Spinal cord (tissue), 10 donors: Measurements from ENCODE around the gene RCCD1. TPM values are rescaled to one million over a fixed set of nuclear protein-coding genes. Genes with fewer than 3 reads are reported as not detected.

Experiments used
- DNase-seq, 6 donors: peaks; one replicate each; pipeline versions ENCODE4 v3.0.0 to v3.0.0-alpha.2; 2013 to 2015; ENCODE audit warnings: low spot score in 6 of 6, low read depth in 4 of 6
- H3K27ac ChIP-seq: one replicate; pipeline ENCODE4 v1.5.1; 2013; ENCODE audit warnings: low read depth, low read length, control low read depth
- H3K27me3 ChIP-seq: one replicate; pipeline ENCODE4 v1.6.1; 2013; ENCODE audit warnings: low read length; ENCODE audit not compliant: control insufficient read depth, insufficient read depth
- H3K36me3 ChIP-seq: one replicate; pipeline ENCODE4 v1.6.1; 2013; ENCODE audit warnings: low read length; ENCODE audit not compliant: control insufficient read depth, insufficient read depth
- H3K4me1 ChIP-seq: one replicate; pipeline ENCODE4 v1.6.1; 2013; ENCODE audit warnings: low read length; ENCODE audit not compliant: control insufficient read depth, insufficient read depth
- H3K4me3 ChIP-seq: one replicate; pipeline ENCODE4 v1.5.1; 2013; ENCODE audit warnings: low read depth, low read length, control low read depth
- H3K9me3 ChIP-seq: one replicate; pipeline ENCODE4 v1.6.1; 2013; ENCODE audit warnings: low read length; ENCODE audit not compliant: control insufficient read depth, insufficient read depth
- WGBS: methylation state at CpG from one replicate; pipeline ENCODE4 v1.1.5; 2013; ENCODE audit warnings: missing lambda C conversion rate; ENCODE audit not compliant: insufficient coverage; 5-methylcytosine and 5-hydroxymethylcytosine counted together
- polyA plus RNA-seq, 2 donors: library from polyadenylated mRNA; unstranded; fragments of 120-200 nt; gene quantifications; one replicate each; pipeline ENCODE4 v1.2.1, GENCODE V29; 2013; ENCODE audit not compliant: insufficient read length in 2 of 2
- total RNA-seq, 2 donors: library from RNA; depleted of rRNA in 1 of 2; stranded (reverse); fragments of 120-200 nt in 1 of 2; fragments of >200 nt in 1 of 2; gene quantifications; one replicate each; pipeline versions ENCODE4 v1.2.3 to v1.2.4, GENCODE V29; 2013 to 2014
- donor health status: healthy.

RCCD1 gene
- total and polyA plus RNA-seq, 4 donors: 16.9 to 30.5 (median 21.8) TPM

- 70% methylated on average over 2 of the region's 6 CpGs for WGBS
- Histone ChIP-seq H3K9me3 (no peaks in the 10 kb centered on the region), H3K4me1 (no peaks in the 10 kb centered on the region), H3K27me3 (no peaks in the 10 kb centered on the region), H3K4me3 (no peak overlapping the region), H3K27ac (no peak overlapping the region), H3K36me3 (peaks cover 11% of the 10 kb centered on the region)
- DNase-seq: no peak
These were observed 27.0 kb downstream of the RCCD1 start for GRCh38 chr15:90981681-90982080.

GRCh38 chr15:90982135-90982534 is 27.5 kb downstream of the RCCD1 start:
- Histone ChIP-seq H3K27ac (no peak overlapping the region), H3K4me3 (no peak overlapping the region), H3K27me3 (no peaks in the 10 kb centered on the region), H3K9me3 (no peaks in the 10 kb centered on the region), H3K4me1 (no peaks in the 10 kb centered on the region), H3K36me3 (peaks cover 11% of the 10 kb centered on the region)
- no peak for DNase-seq
- WGBS: 93% methylated on average over 4 of the region's 5 CpGs

- Histone ChIP-seq H3K9me3 (no peaks in the 10 kb centered on the region), H3K36me3 (no peaks in the 10 kb centered on the region), H3K4me3 (no peak overlapping the region), H3K4me1 (no peaks in the 10 kb centered on the region), H3K27ac (no peak overlapping the region), H3K27me3 (no peaks in the 10 kb centered on the region)
- no peak for DNase-seq
- 100% methylated on average over 2 of the region's 11 CpGs for WGBS
These were observed 32.3 kb downstream of the RCCD1 start for GRCh38 chr15:90986790-90987507.

GRCh38 chr15:90987561-90988141 is 33.0 kb downstream of the RCCD1 start:
- Histone ChIP-seq H3K4me3 (no peak overlapping the region), H3K36me3 (no peaks in the 10 kb centered on the region), H3K4me1 (no peaks in the 10 kb centered on the region), H3K27ac (no peak overlapping the region), H3K27me3 (no peaks in the 10 kb centered on the region), H3K9me3 (no peaks in the 10 kb centered on the region)
- no peak for DNase-seq
- 70% methylated on average over 5 of the region's 7 CpGs for WGBS

GRCh38 chr15:90988296-90988695 is 33.6 kb downstream of the RCCD1 start:
- WGBS: 74% methylated on average over 6 of the region's 6 CpGs
- Histone ChIP-seq H3K27me3 (no peaks in the 10 kb centered on the region), H3K36me3 (no peaks in the 10 kb centered on the region), H3K4me3 (no peak overlapping the region), H3K9me3 (no peaks in the 10 kb centered on the region), H3K27ac (no peak overlapping the region), H3K4me1 (peaks cover 3% of the 10 kb centered on the region)
- no peak for DNase-seq

GRCh38 chr15:90989040-90989768 is 34.5 kb downstream of the RCCD1 start:
- Histone ChIP-seq H3K4me3 (no peak overlapping the region), H3K36me3 (no peaks in the 10 kb centered on the region), H3K4me1 (peaks cover 7% of the 10 kb centered on the region), H3K27ac (no peak overlapping the region), H3K27me3 (no peaks in the 10 kb centered on the region), H3K9me3 (no peaks in the 10 kb centered on the region)
- DNase-seq: no peak
- 83% methylated on average over 1 of the region's 7 CpGs for WGBS

- no peak overlapping the region for H3K27ac ChIP-seq
- H3K9me3 ChIP-seq: no peaks in the 10 kb centered on the region
- H3K27me3 ChIP-seq: no peaks in the 10 kb centered on the region
- peaks cover 7% of the 10 kb centered on the region for H3K4me1 ChIP-seq
- 90% methylated on average over 1 of the region's 4 CpGs for WGBS
- no peak overlapping the region for H3K4me3 ChIP-seq
- DNase-seq: no peak
- H3K36me3 ChIP-seq: no peaks in the 10 kb centered on the region
These were observed 35.8 kb downstream of the RCCD1 start for GRCh38 chr15:90990446-90990845.

GRCh38 chr15:90991587-90992285 is 37.1 kb downstream of the RCCD1 start:
- peaks cover 7% of the 10 kb centered on the region for H3K4me1 ChIP-seq
- H3K27ac ChIP-seq: no peak overlapping the region
- H3K36me3 ChIP-seq: no peaks in the 10 kb centered on the region
- WGBS: 94% methylated on average over 6 of the region's 6 CpGs
- H3K27me3 ChIP-seq: no peaks in the 10 kb centered on the region
- no peaks in the 10 kb centered on the region for H3K9me3 ChIP-seq
- H3K4me3 ChIP-seq: no peak overlapping the region
- DNase-seq: no peak

- Histone ChIP-seq H3K9me3 (no peaks in the 10 kb centered on the region), H3K27ac (peak overlapping the region; percentile 96), H3K4me3 (peak overlapping the region; percentile 95), H3K4me1 (peaks cover 7% of the 10 kb centered on the region), H3K36me3 (peaks cover 12% of the 10 kb centered on the region), H3K27me3 (no peaks in the 10 kb centered on the region)
- DNase-seq: no peak
- under 1% methylated on average over 50 of the region's 50 CpGs for WGBS
These were observed 39.4 kb downstream of the RCCD1 start for GRCh38 chr15:90994059-90994416.
